Measurements from ENCODE around the gene RPS15. TPM values are rescaled to one million over a fixed set of nuclear protein-coding genes. Genes with fewer than 3 reads are reported as not detected.
"Not testable (repeated sequence)": the region's sequence is repeated elsewhere in the genome, so short reads cannot be mapped to it uniquely, and the experiment has no call there.

The RPS15 gene
- total and polyA plus RNA-seq, 4 donors, result 296 to 954 (median 414) TPM

DNA sequence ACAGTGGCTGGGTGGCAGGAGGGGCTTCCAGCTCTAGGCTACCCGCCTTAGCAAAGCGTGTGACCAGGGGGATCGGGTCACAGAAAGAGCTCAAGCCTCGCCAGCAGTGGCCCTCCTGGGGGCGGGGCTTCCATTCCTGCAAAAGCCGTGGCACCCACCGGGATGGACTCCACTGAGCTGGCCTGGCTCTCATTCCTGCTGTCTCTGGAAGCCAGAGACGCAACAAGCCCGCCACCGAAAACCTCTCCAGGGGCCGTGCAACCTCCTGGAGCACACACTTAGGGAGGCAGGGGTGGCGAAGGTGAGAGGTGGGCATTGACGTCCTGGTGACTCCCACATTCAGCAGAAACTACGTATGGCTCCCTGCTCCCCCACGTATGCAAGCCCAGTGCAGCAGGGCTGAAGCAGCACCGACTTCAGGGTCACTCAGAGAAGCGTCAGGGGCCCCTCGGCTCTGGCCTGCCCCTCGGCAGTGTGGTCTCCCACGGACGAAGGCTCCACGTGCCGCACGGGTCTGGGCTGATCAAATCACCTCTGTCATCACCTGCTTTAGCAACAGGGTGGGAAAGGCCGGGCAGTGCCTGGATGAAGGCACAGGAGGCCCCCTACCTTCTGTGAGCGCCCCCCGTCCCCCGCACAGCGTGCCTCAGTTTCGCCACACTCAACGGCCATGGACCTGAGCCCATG lies 37.7 kb downstream of the RPS15 start:
- H3K27me3 ChIP-seq (ENCODE audit: control insufficient read depth in 4 of 4, insufficient read depth in 4 of 4, low read length in 3 of 4), result peaks cover 0 to 6% (median 0%) of the 10 kb centered on the region in 4 donors
- TF ChIP-seq GABPA (IDR thresholded peaks at IDR 0.05 in 1 of 2, conservative IDR thresholded peaks at IDR 0.05 in 1 of 2) (no peak), FOXA2 (IDR thresholded peaks at IDR 0.05) (no peak), SP1 (IDR thresholded peaks at IDR 0.05) (no peak), HNF4G (IDR thresholded peaks at IDR 0.05) (no peak)
- peaks cover 0 to 6% (median 0%) of the 10 kb centered on the region in 4 donors for H3K36me3 ChIP-seq (ENCODE audit: control insufficient read depth in 4 of 4, insufficient read depth in 3 of 4, low read depth in 1 of 4, low read length in 3 of 4)
- H3K4me3 ChIP-seq (ENCODE audit: low read depth in 1 of 3, low read length in 3 of 3), result no peak overlapping the region
- no peak overlapping the region for H3K9ac ChIP-seq (ENCODE audit: low read depth in 1 of 2, low read length in 2 of 2)
- no peak for DNase-seq (ENCODE audit: low spot score)
- no peaks in the 10 kb centered on the region for H3K9me3 ChIP-seq (ENCODE audit: control insufficient read depth in 4 of 4, low read length in 3 of 4)
- H3K27ac ChIP-seq (ENCODE audit: low read depth in 1 of 2, low read length in 2 of 2), result no peak overlapping the region
- 96% methylated on average over 31 of the region's 31 CpGs for WGBS
- H3K4me1 ChIP-seq (ENCODE audit: control insufficient read depth in 4 of 4, insufficient read depth in 4 of 4, low read length in 3 of 4), result peaks cover 3 to 28% (median 19%) of the 10 kb centered on the region in 4 donors

DNA sequence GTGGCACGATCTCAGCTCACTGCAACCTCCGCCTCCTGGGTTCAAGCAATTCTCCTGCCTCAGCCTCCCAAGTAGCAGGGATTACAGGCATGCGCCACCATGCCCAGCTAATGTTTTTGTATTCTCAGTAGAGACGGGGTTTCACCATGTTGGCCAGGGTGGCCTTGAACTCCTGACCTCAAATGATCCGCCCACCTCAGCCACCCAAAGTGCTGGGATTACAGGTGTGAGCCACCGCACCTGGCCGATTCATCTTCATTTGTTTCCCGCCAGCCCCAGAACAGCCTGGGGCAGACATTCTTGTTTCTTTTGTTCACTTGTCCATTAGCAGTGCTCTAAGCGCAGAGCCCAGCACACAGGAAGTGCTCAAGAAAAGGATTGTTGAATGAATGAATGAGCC lies 38.9 kb downstream of the RPS15 start:
- not testable (repeated sequence) for H3K36me3 ChIP-seq (ENCODE audit: control insufficient read depth in 4 of 4, insufficient read depth in 3 of 4, low read depth in 1 of 4, low read length in 3 of 4); H3K9ac ChIP-seq (ENCODE audit: low read depth in 1 of 2, low read length in 2 of 2); DNase-seq (ENCODE audit: low spot score); H3K27ac ChIP-seq (ENCODE audit: low read depth in 1 of 2, low read length in 2 of 2); H3K9me3 ChIP-seq (ENCODE audit: control insufficient read depth in 4 of 4, low read length in 3 of 4); H3K27me3 ChIP-seq (ENCODE audit: control insufficient read depth in 4 of 4, insufficient read depth in 4 of 4, low read length in 3 of 4); H3K4me3 ChIP-seq (ENCODE audit: low read depth in 1 of 3, low read length in 3 of 3)
- H3K4me1 ChIP-seq (ENCODE audit: control insufficient read depth in 4 of 4, insufficient read depth in 4 of 4, low read length in 3 of 4), result peaks cover 2 to 17% (median 12%) of the 10 kb centered on the region in 4 donors
- 89% methylated on average over 9 of the region's 9 CpGs for WGBS

GRCh38 chr19:1478934-1479707 lies 40.9 kb downstream of the RPS15 start, which contains the start of gene C19orf25:
Gene C19orf25 (minus strand): TSS chr19:1479215. CDS start chr19:1478903, 312 bp downstream.
- Histone ChIP-seq H3K9me3 (ENCODE audit: control insufficient read depth in 4 of 4, low read length in 3 of 4) (no peaks in the 10 kb centered on the region), H3K4me3 (ENCODE audit: low read depth in 1 of 3, low read length in 3 of 3) (peak within 1 kb of the TSS; percentile 74 to 97 (median 90)), H3K27ac (ENCODE audit: low read depth in 1 of 2, low read length in 2 of 2) (peak within 1 kb of the TSS; percentile 70 to 72), H3K27me3 (ENCODE audit: control insufficient read depth in 4 of 4, insufficient read depth in 4 of 4, low read length in 3 of 4) (no peaks in the 10 kb centered on the region), H3K36me3 (ENCODE audit: control insufficient read depth in 4 of 4, insufficient read depth in 3 of 4, low read depth in 1 of 4, low read length in 3 of 4) (peaks cover 0 to 6% (median 0%) of the 10 kb centered on the region in 4 donors), H3K9ac (ENCODE audit: low read depth in 1 of 2, low read length in 2 of 2) (peak within 1 kb of the TSS; percentile 11 to 68), H3K4me1 (ENCODE audit: control insufficient read depth in 4 of 4, insufficient read depth in 4 of 4, low read length in 3 of 4) (peaks cover 2 to 17% (median 8%) of the 10 kb centered on the region in 4 donors)
- TF ChIP-seq TAF1 (conservative IDR thresholded peaks at IDR 0.05) (no peak), GABPA (IDR thresholded peaks at IDR 0.05 in 1 of 2, conservative IDR thresholded peaks at IDR 0.05 in 1 of 2) (peak; percentile 80 to 96), MAX (IDR thresholded peaks at IDR 0.05) (peak; percentile 94), YY1 (IDR thresholded peaks at IDR 0.05) (peak; percentile 44), REST (IDR thresholded peaks at IDR 0.05) (peak; percentile 59), EGR1 (IDR thresholded peaks at IDR 0.05; ENCODE audit: low read depth in 2 of 2) (peak in 1 of 2 donors; percentile 43), RAD21 (IDR thresholded peaks at IDR 0.05) (no peak), FOXA2 (IDR thresholded peaks at IDR 0.05) (no peak), NR2F2 (IDR thresholded peaks at IDR 0.05) (no peak), SP1 (IDR thresholded peaks at IDR 0.05) (peak; percentile 59), HNF4G (IDR thresholded peaks at IDR 0.05) (no peak), JUND (IDR thresholded peaks at IDR 0.05) (no peak), FOXA1 (IDR thresholded peaks at IDR 0.05) (no peak), HNF4A (conservative IDR thresholded peaks at IDR 0.05) (no peak), RXRA (IDR thresholded peaks at IDR 0.05) (peak; percentile 10 to 14), ZBTB33 (IDR thresholded peaks at IDR 0.05) (no peak)
- TF ChIP-seq, protein P1, sequence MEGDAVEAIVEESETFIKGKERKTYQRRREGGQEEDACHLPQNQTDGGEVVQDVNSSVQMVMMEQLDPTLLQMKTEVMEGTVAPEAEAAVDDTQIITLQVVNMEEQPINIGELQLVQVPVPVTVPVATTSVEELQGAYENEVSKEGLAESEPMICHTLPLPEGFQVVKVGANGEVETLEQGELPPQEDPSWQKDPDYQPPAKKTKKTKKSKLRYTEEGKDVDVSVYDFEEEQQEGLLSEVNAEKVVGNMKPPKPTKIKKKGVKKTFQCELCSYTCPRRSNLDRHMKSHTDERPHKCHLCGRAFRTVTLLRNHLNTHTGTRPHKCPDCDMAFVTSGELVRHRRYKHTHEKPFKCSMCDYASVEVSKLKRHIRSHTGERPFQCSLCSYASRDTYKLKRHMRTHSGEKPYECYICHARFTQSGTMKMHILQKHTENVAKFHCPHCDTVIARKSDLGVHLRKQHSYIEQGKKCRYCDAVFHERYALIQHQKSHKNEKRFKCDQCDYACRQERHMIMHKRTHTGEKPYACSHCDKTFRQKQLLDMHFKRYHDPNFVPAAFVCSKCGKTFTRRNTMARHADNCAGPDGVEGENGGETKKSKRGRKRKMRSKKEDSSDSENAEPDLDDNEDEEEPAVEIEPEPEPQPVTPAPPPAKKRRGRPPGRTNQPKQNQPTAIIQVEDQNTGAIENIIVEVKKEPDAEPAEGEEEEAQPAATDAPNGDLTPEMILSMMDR (IDR thresholded peaks at IDR 0.05; ENCODE audit: low read depth, low read length, missing input control), result no peak
- TF ChIP-seq, protein P2, sequence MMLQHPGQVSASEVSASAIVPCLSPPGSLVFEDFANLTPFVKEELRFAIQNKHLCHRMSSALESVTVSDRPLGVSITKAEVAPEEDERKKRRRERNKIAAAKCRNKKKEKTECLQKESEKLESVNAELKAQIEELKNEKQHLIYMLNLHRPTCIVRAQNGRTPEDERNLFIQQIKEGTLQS (IDR thresholded peaks at IDR 0.05), result no peak
- under 1% methylated on average over 71 of the region's 71 CpGs for WGBS
- DNase-seq (ENCODE audit: low spot score), result peak; percentile 94
